ENCODE data around the gene EFHC1.

EFHC1 gene

GRCh38 chr6:52537001-52537753, 117.0 kb downstream of the EFHC1 start:
- TF ChIP-seq, protein P1, sequence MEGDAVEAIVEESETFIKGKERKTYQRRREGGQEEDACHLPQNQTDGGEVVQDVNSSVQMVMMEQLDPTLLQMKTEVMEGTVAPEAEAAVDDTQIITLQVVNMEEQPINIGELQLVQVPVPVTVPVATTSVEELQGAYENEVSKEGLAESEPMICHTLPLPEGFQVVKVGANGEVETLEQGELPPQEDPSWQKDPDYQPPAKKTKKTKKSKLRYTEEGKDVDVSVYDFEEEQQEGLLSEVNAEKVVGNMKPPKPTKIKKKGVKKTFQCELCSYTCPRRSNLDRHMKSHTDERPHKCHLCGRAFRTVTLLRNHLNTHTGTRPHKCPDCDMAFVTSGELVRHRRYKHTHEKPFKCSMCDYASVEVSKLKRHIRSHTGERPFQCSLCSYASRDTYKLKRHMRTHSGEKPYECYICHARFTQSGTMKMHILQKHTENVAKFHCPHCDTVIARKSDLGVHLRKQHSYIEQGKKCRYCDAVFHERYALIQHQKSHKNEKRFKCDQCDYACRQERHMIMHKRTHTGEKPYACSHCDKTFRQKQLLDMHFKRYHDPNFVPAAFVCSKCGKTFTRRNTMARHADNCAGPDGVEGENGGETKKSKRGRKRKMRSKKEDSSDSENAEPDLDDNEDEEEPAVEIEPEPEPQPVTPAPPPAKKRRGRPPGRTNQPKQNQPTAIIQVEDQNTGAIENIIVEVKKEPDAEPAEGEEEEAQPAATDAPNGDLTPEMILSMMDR (IDR thresholded peaks at IDR 0.05; ENCODE audit: unreplicated experiment in 3 of 3) = no peak
- no peaks in the 10 kb centered on the region for H3K27me3 Mint-ChIP-seq (ENCODE audit: low read depth)
- H3K4me3 Mint-ChIP-seq = no peak overlapping the region
- H3K36me3 Mint-ChIP-seq (ENCODE audit: low read depth) = peaks cover 28% of the 10 kb centered on the region
- no peaks in the 10 kb centered on the region for H3K9me3 Mint-ChIP-seq
- H3K4me1 Mint-ChIP-seq = peaks cover 29% of the 10 kb centered on the region
- H3K27ac Mint-ChIP-seq = peak overlapping the region; percentile 9 to 63 (median 61)

DNA sequence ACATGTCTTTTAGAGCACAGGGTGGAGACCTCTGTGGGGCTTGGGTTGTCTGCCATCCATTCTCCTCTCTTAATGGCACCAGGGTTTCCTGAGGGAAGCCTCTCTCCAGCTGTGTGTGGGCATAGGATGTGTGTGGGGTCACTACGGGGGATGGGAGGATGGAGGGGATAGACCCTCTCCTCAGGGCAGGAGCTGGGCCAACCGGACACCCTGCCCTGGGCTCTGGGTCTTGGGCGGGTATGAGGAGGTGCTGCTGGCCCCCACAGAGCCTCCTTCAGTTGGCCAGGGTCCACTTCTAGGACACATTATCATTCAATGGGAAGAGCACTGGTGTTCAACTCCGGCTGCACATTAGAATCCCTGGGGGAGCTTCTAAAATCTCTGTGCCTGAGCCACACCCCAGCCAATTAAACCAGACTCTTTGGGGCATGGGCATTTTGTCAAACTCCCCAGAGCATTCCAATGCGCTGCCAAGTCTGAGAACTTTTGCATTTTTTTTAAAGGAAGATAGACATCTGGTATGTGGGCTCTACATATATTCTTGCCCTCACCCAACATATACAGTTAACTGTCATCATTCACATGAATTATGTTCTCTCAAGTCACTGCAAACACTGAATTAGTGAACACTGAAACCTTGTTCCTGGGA, 118.2 kb downstream of the EFHC1 start:
- H3K27me3 Mint-ChIP-seq (ENCODE audit: low read depth) = no peaks in the 10 kb centered on the region
- H3K9me3 Mint-ChIP-seq = no peaks in the 10 kb centered on the region
- peak overlapping the region in 1 of 3 experiments; percentile 9 for H3K27ac Mint-ChIP-seq
- TF ChIP-seq, protein P1 (IDR thresholded peaks at IDR 0.05; ENCODE audit: unreplicated experiment in 3 of 3) = no peak
- peaks cover 35% of the 10 kb centered on the region for H3K4me1 Mint-ChIP-seq
- H3K36me3 Mint-ChIP-seq (ENCODE audit: low read depth) = peaks cover 28% of the 10 kb centered on the region
- no peak overlapping the region for H3K4me3 Mint-ChIP-seq

DNA sequence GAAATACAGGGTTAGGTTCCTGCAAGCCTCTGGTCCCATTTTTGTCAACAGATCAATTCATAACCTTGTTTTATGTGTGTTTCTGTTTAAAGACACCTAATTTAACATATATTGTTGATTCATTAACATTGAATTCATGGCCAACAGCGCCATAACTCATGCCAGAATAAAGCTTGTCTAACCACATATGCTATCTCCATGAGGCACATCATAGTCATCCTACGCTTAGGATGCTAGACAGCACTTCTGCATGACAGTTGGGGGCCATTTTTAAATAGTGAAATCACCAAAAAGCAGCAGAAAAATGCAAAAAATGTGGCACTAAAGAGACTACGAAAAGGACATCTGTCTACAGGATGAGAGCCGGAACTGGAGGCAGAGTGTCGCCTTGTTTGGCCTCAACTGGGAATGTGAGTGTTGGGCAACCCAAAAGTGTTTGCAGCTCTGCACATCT, 118.8 kb downstream of the EFHC1 start:
- H3K4me3 Mint-ChIP-seq = no peak overlapping the region
- no peaks in the 10 kb centered on the region for H3K27me3 Mint-ChIP-seq (ENCODE audit: low read depth)
- TF ChIP-seq, protein P1 (IDR thresholded peaks at IDR 0.05; ENCODE audit: unreplicated experiment in 3 of 3) = no peak
- peaks cover 22% of the 10 kb centered on the region for H3K36me3 Mint-ChIP-seq (ENCODE audit: low read depth)
- peaks cover 41% of the 10 kb centered on the region for H3K4me1 Mint-ChIP-seq
- no peaks in the 10 kb centered on the region for H3K9me3 Mint-ChIP-seq
- no peak overlapping the region for H3K27ac Mint-ChIP-seq

- Mint-ChIP-seq H3K27ac (no peak overlapping the region), H3K27me3 (ENCODE audit: low read depth) (no peaks in the 10 kb centered on the region), H3K4me3 (no peak overlapping the region), H3K9me3 (no peaks in the 10 kb centered on the region), H3K4me1 (peaks cover 48% of the 10 kb centered on the region), H3K36me3 (ENCODE audit: low read depth) (peaks cover 15% of the 10 kb centered on the region)
- TF ChIP-seq, protein P1 (IDR thresholded peaks at IDR 0.05; ENCODE audit: unreplicated experiment in 3 of 3) = no peak
Observed at GRCh38 chr6:52539607-52540006, 119.5 kb downstream of the EFHC1 start.

- Mint-ChIP-seq H3K4me1 (peaks cover 54% of the 10 kb centered on the region), H3K4me3 (no peak overlapping the region), H3K27ac (peak overlapping the region in 2 of 3 experiments; percentile 1 to 58), H3K27me3 (ENCODE audit: low read depth) (no peaks in the 10 kb centered on the region), H3K36me3 (ENCODE audit: low read depth) (peaks cover 9% of the 10 kb centered on the region), H3K9me3 (no peaks in the 10 kb centered on the region)
- TF ChIP-seq, protein P1 (IDR thresholded peaks at IDR 0.05; ENCODE audit: unreplicated experiment in 3 of 3) = no peak
Observed at GRCh38 chr6:52540286-52540902, 120.3 kb downstream of the EFHC1 start.
